COLO829 (cell line): Measurements from ENCODE around the gene TARDBP.
"Not testable (repeated sequence)": the region's sequence is repeated elsewhere in the genome, so short reads cannot be mapped to it uniquely, and the experiment has no call there.

Experiments used
- DNase-seq: peaks from one replicate; pipeline ENCODE4 v3.0.0; 2012; ENCODE audit warnings: low spot score

The TARDBP gene

GRCh38 chr1:11042995-11043874 is 30.8 kb downstream of the TARDBP start:
- no peak for DNase-seq

GRCh38 chr1:11044086-11044848 is 31.8 kb downstream of the TARDBP start:
- no peak for DNase-seq

GRCh38 chr1:11044849-11045427 is 32.5 kb downstream of the TARDBP start:
- DNase-seq = no peak

- no peak for DNase-seq
Measured at GRCh38 chr1:11045428-11046269, 33.2 kb downstream of the TARDBP start.

DNA sequence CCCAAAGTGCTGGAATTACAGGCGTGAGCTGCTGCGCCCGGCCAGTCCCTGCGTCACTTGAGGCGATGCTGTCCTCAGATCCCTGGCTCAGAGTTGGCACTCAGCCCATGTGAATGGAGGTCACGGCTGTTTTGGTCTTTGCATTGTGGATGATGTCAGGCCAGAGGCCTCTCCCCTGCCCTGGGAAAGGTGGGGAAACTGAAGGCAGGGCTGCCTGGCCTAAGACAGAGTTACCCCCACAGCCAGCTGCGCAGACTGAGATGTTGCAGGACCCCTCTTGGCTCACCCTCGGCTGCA is 33.8 kb downstream of the TARDBP start:
- DNase-seq = no peak

DNA sequence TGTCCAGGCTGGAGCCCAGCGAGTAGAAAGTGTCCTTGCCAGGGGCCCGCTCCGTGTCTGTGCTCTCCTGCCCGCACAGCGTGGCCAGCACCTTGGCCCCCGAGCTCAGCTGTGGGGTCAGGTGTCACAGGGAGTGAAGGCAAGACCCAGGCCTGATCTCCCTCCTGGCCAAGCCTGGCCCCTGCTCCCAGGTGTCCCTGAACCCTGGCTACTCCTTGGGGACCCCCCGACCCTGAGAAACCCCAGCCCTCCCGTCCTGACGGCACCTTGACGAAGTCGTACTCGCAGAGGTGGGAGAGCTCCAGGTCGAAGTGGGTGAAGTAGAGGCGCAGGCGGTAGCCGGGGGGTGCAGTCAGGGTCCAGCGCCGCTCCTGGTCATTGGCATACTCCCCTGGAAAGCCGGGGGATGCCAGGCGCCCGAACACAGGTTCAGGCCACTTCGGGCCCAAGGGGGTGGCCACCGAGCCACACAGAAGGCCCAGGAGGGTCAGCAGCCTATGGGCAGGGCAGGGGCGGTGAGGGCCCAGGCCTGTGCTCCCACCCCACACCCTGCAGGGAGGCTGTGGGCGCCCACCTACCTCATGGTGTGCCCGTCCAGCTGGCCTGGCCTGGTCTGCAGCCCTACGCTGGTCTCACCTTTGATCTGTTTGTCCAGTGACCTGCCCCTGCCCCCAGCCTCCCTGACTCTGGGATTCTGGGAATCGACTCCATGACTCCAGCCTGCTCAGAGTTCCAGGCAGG is 34.3 kb downstream of the TARDBP start, which contains the start of gene MASP2:
MASP2 (minus strand) TSS at position 615 of the 741 bp plus-strand sequence; CDS start at position 583, 32 bp downstream.
- no peak for DNase-seq

DNA sequence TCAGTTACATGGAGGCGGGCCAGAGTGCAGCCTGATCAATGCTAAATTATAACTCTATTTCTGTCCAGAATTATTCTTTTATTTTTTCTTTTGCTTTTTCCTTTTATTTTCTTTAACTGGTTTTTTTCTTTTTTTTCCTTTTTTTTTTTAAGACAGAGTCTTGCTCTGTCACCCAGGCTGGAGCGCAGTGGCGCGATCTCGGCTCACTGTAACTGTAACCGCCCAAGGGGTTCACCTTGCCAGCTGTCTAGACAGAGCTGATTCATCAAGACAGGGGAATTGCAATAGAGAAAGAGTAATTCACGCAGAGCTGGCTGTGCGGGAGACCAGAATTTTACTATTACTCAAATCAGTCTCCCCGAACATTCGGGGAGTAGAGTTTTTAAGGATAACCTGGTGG is 38.7 kb downstream of the TARDBP start:
- not testable (repeated sequence) for DNase-seq

DNA sequence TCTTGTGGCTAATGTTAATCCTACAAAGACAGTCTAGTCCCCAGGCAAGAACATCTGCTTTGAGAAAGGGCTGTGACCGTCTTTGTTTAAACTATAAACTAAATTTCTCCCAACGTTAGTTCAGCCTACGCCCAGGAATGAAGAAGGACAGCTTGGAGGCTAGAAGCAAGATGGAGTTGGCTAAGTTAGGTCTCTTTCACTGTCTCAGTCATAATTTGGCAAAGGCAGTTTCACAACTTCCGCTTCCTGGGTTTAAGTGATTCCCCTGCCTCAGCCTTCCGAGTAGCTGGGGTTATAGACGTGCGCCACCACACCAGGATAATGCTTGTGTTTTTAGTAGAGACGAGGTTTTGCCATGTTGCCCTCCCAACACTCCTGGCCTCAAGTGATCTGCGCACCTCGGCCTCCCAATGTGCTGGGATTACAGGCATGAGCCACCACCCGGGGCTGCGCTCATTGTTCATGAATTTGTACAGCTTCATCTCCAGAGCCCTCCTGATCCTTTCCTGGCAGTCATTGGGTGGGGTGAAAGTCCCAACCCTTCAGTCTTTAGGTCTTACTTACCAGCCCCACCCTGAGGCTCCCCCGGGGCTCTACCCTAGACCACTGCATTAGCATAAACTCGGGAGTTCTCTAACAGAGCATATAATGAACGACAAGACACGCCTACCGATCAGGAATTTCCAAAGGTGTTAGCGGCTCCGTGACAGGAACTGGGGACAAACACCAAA is 39.5 kb downstream of the TARDBP start:
- DNase-seq = no peak

GRCh38 chr1:11052839-11053757 is 40.6 kb downstream of the TARDBP start:
- no peak for DNase-seq

DNA sequence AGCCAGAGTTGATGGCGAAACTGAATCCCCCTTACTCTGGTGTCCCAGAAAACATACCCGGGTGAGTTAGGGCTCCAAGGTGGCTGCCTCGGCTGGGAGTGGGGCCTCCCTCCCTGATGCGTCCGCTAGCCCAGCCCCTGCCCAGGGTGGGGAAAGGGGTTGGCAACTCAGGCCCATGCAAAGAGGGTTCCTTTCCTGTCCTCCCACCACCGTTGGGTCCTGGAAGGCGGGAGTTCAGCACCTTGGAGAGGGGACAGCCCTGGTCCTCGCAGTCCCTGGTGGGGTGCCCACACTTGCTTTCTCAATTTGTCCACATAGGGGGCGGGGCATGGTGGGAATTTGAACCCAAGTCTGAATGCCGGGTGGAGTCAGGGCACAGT is 41.3 kb downstream of the TARDBP start:
- no peak for DNase-seq

DNA sequence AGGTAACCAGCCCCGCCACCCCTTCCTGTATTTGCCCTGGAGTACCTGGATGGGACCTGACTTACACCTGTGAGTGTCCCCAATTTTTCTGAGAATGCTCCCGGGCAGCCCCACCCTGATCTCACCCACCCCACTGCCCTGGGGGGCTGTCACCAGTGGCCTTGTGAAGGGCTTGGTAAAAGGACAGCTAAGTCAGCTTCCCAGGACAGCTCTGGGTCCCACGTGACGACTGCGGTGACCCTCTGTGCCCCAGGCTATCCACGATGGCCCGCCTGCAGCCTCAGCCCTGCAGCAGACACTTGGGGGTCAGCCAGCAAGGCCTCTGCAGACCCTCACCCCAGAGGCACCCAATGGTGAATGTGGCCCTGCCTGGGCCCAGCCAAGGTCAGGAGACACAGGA is 41.7 kb downstream of the TARDBP start:
- no peak for DNase-seq

DNA sequence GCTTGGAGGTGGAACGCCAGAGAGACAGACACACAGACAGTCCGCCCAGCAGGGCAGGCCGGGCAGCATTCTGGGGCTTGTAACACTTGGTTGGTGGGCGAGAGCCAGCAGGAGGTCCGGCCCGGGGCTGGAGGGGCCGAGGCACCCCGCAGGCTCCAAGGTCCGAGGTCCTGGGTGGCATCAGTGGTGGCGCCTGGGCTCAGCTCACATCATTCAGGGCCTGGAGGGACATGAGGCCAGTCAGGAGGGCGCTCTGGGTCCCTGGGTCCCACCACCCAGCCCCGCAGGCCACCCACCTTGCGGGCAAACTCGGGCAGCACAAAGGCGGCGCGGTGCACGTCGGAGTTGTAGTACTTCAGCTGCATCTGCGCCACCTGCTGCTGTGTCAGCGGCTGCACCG is 42.2 kb downstream of the TARDBP start:
- no peak for DNase-seq

GRCh38 chr1:11055676-11056075 is 43.2 kb downstream of the TARDBP start:
- no peak for DNase-seq

GRCh38 chr1:11056504-11056903 is 44.0 kb downstream of the TARDBP start:
- no peak for DNase-seq

GRCh38 chr1:11057477-11057876 is 45.0 kb downstream of the TARDBP start:
- no peak for DNase-seq

GRCh38 chr1:11058026-11058425 is 45.6 kb downstream of the TARDBP start:
- DNase-seq = no peak

DNA sequence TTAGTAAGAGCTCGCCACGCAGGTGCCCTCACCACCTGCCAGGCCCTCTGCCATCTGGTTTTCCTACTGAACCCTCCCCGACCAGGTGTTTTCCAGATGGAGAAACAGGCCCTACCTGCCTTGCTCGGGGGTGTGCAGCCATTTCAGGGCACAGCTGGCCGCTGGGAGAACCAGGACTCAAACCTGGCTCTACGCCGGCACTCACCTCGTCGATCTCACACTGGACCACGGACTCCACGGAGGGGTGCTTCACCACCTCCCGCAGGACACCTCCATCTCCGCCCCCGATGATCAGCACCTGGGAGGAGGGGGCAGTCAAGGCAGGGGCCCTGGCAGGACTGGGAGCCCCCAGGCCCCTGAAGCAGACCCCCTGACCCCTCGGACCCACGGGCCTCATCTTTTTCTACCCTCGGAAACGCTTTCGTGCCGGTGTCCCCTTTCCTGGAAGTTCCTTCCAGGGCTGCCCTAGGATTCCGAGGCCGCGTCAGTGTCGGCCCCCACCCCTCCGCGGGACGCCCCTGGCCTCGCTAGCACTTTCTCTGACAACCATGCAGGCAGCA is 46.2 kb downstream of the TARDBP start:
- no peak for DNase-seq

- no peak for DNase-seq
Measured at GRCh38 chr1:11059155-11059967, 46.9 kb downstream of the TARDBP start.
